ACHN (cell line): Measurements from ENCODE around the gene CDC14A.
"Not testable (repeated sequence)": the region's sequence is repeated elsewhere in the genome, so short reads cannot be mapped to it uniquely, and the experiment has no call there.

ENCODE experiments used
- DNase-seq: peaks from one replicate; pipeline ENCODE4 v3.0.0-alpha.2; 2015
- in situ Hi-C: cut with HindIII; loops from 2 replicates; pipeline ENCODE4 v1.10.0; 2017; ENCODE audit warnings: low sequenced_read_pairs, low pct_ligation_motif_present, low pct_unique_long_range_greater_than_20kb

The CDC14A gene

GRCh38 chr1:100352267-100353070 is at the start of gene CDC14A:
TSS of gene CDC14A (plus strand) at chr1:100352506. CDS start at chr1:100352955, 449 bp downstream.
- DNase-seq, result peak; percentile 95
- in situ Hi-C loops, result no loop called here

- in situ Hi-C loops, result no loop called here
- DNase-seq, result no peak
Observed at GRCh38 chr1:100302739-100303138, 49.6 kb upstream of the CDC14A start.

DNA sequence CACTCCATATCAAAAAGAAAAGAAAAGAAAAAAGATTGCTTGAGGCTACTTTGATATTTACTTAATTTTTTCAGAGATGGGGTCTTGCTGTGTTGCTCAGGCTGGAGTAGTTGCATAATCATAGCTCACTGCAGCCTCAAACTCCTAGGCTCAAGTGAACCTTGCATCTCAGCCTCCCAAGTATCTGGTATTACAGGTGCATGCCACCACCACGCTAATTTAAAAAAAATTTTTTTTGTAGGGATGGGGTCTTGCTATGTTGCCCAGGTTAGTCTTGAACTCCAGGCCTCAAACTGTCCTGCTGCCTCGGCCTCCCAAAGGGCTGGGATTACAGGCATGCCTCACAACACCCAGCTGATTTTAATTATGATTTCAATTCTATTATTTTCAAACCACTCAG is 48.1 kb upstream of the CDC14A start:
- in situ Hi-C loops, result no loop called here
- DNase-seq, result no peak

DNA sequence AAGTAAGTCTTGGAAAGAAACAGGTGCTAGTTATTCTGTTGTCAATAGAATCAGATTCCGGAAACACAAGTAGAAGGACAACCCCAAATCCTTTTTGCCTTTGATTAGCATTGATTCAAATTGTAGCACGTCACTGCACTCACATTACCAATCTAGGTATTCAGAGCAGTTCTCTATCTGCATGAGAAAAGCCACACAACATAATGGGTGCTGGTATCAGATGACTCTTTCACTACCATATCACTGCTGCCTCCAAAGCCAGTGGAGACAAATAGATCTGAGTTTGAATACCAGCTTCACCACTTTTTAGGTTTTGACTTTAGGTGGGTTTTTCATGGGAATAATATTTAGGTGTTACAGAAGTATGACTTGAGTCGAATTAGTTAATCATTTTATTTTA is 47.4 kb upstream of the CDC14A start:
- no peak for DNase-seq
- in situ Hi-C loops, result no loop called here

- no peak for DNase-seq
- in situ Hi-C loops, result no loop called here
Observed at GRCh38 chr1:100305954-100306353, 46.4 kb upstream of the CDC14A start.

- in situ Hi-C loops, result no loop called here
Observed at GRCh38 chr1:100306735-100307313, 45.5 kb upstream of the CDC14A start.

GRCh38 chr1:100308777-100309176 is 43.5 kb upstream of the CDC14A start:
- in situ Hi-C loops, result no loop called here
- DNase-seq, result no peak

More at GRCh38 chr1:100306735-100307313, 45.5 kb upstream of the CDC14A start:
- DNase-seq, result no peak

DNA sequence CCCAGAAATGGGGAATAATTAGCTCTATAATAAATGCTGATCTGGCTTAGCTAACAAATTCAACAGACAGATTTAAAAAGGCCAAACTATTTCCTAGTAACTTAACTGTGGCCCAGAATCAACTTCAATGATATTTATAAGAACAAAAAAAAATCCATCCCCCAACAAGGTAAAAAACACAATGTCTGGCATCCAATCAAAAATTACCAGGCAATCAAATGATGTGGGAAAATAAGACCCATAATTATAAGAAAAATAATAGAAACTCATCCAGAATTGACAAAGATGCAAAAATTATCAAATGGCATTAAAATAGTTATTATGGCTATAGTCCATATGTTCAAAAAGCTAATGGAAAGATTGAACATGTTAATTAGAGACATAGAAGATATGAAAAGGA is 42.4 kb upstream of the CDC14A start:
- no peak for DNase-seq
- in situ Hi-C loops, result no loop called here

GRCh38 chr1:100313382-100313781 is 38.9 kb upstream of the CDC14A start:
- no peak for DNase-seq
- in situ Hi-C loops, result no loop called here

GRCh38 chr1:100316622-100317021 is 35.7 kb upstream of the CDC14A start:
- in situ Hi-C loops, result no loop called here
- no peak for DNase-seq

GRCh38 chr1:100320311-100321099 is 31.8 kb upstream of the CDC14A start:
- no peak for DNase-seq
- in situ Hi-C loops, result no loop called here

GRCh38 chr1:100321100-100321493 is 31.2 kb upstream of the CDC14A start:
- DNase-seq, result no peak
- in situ Hi-C loops, result no loop called here

- in situ Hi-C loops, result no loop called here
- no peak for DNase-seq
Observed at GRCh38 chr1:100321506-100321905, 30.8 kb upstream of the CDC14A start.

- in situ Hi-C loops, result no loop called here
- peak; percentile 18 for DNase-seq
Observed at GRCh38 chr1:100322436-100323211, 29.7 kb upstream of the CDC14A start.

DNA sequence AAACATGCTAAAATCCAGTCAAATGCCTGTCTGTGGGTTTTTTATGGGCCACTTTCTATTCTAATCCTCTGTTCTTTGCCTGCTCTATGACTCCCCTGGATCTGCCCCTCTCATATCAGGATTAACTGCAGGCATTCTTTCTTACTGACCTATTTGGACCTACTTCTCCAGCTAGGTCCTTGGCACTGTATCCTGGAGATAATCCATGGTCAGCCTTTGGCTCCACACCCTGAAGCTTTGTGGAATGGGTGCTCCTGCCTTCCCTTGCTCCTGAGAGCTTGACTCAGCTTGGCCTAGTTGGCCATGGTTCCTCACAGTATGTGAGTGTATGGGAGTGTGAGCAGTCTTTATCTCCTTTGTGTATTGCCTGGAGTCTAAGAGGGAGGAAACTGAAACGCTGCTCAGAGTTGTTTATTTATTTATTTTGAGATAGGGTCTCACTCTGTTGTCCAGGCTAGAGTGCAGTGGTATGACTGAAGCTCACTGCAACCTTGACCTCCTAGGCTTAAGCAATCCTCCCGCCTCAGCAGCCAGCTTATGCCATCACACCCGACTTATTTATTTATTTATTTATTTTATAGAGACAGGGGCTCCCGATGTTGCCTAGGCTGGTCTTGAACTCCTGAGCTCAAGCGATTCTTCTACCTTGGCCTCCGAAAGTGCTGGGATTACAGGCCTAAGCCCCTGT is 28.7 kb upstream of the CDC14A start:
- DNase-seq, result no peak

DNA sequence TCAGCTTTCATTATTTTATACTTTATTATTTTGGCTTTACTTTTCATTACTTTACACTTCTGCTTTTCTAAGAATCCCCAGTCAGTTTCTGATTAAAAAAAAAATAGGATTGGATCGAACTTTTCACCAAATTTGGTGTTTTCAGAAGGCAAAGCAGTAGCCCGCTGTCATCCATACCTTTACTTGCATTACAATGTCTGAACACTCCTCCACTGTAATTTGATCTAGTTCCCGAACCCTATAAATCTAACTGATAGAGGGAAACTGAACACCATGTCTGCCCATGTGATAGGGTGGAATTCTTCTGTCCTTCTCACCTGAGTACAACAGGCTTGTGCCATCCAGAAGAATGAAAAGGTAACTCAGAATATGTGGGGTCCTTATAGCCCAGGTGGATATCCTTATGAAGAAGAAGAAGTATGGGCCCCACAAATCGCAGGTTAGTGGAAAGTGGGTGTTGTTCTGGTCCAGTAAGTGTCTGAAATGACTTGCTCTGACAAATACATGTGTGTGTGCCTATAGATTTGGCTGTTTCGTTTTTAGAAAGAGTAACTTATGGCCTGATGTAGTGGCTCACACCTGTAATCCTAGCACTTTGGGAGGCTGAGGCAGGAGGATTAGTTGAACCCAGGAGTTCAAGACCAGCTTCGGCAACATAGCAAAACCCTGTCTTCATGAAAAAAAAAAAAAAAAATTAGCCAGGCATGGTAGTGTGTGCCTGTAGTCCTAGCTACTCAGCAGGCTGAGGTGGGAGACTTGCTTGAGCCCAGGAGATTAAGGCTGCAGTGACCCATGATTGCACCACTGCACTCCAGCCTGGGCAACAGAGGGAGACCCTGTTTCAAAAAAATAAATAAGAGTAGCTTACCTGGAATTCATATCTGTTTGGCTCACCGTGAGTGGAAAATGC is 26.6 kb upstream of the CDC14A start:
- no peak for DNase-seq
- in situ Hi-C loops, result no loop called here

More for the DNA sequence above, 28.7 kb upstream of the CDC14A start:
- in situ Hi-C loops, result no loop called here

- in situ Hi-C loops, DNase-seq: not testable (repeated sequence)
Observed at GRCh38 chr1:100326325-100326670, 26.0 kb upstream of the CDC14A start.
